ENCODE measurements around the gene TMEM201. TPM values are rescaled to one million over a fixed set of nuclear protein-coding genes. Genes with fewer than 3 reads are reported as not detected.

The TMEM201 gene
- total and polyA plus RNA-seq, 12 donors = 10.7 to 26.0 (median 18.2) TPM

GRCh38 chr1:9595156-9595967, 6.7 kb downstream of the TMEM201 start:
- Histone ChIP-seq H3K4me1 (peaks cover 32 to 66% (median 53%) of the 10 kb centered on the region in 9 donors), H3K4me3 (no peak overlapping the region), H3K27me3 (no peaks in the 10 kb centered on the region), H3K27ac (peak overlapping the region in 1 of 10 donors; percentile 36), H3K36me3 (peaks cover 0 to 39% (median 12%) of the 10 kb centered on the region in 9 donors), H3K9me3 (no peaks in the 10 kb centered on the region)
- no peak for DNase-seq
- no peak for ATAC-seq
- intact Hi-C loops (cut with DNase I) = no loop called here
- WGBS, 2 donors = 85 to 91% methylated on average over 17 of the region's 17 CpGs
- TF ChIP-seq, protein P1, sequence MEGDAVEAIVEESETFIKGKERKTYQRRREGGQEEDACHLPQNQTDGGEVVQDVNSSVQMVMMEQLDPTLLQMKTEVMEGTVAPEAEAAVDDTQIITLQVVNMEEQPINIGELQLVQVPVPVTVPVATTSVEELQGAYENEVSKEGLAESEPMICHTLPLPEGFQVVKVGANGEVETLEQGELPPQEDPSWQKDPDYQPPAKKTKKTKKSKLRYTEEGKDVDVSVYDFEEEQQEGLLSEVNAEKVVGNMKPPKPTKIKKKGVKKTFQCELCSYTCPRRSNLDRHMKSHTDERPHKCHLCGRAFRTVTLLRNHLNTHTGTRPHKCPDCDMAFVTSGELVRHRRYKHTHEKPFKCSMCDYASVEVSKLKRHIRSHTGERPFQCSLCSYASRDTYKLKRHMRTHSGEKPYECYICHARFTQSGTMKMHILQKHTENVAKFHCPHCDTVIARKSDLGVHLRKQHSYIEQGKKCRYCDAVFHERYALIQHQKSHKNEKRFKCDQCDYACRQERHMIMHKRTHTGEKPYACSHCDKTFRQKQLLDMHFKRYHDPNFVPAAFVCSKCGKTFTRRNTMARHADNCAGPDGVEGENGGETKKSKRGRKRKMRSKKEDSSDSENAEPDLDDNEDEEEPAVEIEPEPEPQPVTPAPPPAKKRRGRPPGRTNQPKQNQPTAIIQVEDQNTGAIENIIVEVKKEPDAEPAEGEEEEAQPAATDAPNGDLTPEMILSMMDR (IDR thresholded peaks at IDR 0.05) = no peak

DNA sequence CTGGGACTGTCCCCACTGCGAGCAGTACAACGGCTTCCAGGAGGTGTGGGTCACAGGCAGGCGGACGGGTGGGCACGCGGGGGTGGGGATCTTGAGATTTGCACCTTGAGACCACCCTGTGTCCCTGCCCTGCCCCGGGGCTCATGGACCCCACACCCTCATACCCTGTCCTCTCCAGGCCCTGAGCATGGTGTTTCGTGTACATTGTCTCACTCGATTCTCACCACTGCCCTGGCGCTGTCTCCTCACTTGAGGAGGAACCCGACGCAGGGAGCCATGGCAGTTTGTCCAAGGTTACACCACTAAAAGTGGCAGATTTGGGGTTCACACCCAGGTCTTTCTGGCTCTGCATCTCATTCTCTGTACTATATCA, 7.2 kb downstream of the TMEM201 start:
- no peak overlapping the region for H3K4me3 ChIP-seq
- H3K4me1 ChIP-seq = peaks cover 32 to 60% (median 47%) of the 10 kb centered on the region in 9 donors
- H3K27ac ChIP-seq = peak overlapping the region in 3 of 10 donors; percentile 14 to 36 (median 32)
- H3K9me3 ChIP-seq = no peaks in the 10 kb centered on the region
- WGBS, 2 donors = 89 to 91% methylated on average over 12 of the region's 12 CpGs
- DNase-seq = no peak
- TF ChIP-seq, protein P1 (IDR thresholded peaks at IDR 0.05) = no peak
- H3K27me3 ChIP-seq = no peaks in the 10 kb centered on the region
- no peak for ATAC-seq
- peaks cover 0 to 44% (median 17%) of the 10 kb centered on the region in 9 donors for H3K36me3 ChIP-seq
- intact Hi-C loops (cut with DNase I) = no loop called here

DNA sequence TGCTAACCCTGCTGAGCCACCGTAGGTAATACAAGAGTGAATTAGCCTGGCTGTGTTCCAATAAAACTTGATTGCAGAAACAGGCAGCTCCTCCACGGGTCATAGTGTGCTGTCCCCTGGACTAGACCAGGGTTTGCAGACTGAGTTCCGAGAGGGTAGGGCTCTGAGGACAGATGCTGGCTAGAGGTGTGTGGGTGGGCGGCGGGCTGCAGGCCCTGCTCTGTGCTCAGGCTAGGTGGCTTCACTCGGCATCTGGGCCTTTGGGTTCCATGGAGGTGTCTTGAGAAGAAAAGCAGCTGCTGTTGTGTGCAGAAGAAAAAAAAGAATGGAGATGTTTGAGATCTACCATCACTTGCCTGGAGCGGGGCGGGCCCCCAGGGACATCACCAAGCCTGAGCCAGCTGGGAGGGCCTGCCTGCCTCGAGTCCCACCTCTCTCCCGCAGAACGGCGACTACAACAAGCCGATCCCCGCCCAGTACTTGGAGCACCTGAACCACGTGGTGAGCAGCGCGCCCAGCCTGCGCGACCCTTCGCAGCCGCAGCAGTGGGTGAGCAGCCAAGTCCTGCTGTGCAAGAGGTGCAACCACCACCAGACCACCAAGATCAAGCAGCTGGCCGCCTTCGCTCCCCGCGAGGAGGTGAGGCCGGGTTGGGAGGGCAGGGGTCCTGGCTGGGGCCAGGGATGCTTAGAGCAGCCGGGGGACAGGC, 7.9 kb downstream of the TMEM201 start:
- whole genome bisulfite sequencing, 2 donors = 73% methylated on average over 27 of the region's 27 CpGs
- H3K36me3 ChIP-seq = peaks cover 0 to 50% (median 23%) of the 10 kb centered on the region in 9 donors
- no peak overlapping the region for H3K4me3 ChIP-seq
- peak in 5 of 8 donors; percentile 5 to 54 (median 25) for ATAC-seq
- no peaks in the 10 kb centered on the region for H3K9me3 ChIP-seq
- TF ChIP-seq, protein P1 (IDR thresholded peaks at IDR 0.05) = no peak
- peaks cover 26 to 54% (median 40%) of the 10 kb centered on the region in 9 donors for H3K4me1 ChIP-seq
- peak overlapping the region in 3 of 10 donors; percentile 14 to 36 (median 32) for H3K27ac ChIP-seq
- DNase-seq = no peak
- intact Hi-C loops (cut with DNase I) = no loop called here
- no peaks in the 10 kb centered on the region for H3K27me3 ChIP-seq
